Vagina (tissue), 2 donors: Measurements from ENCODE around the gene ARHGAP6. TPM values are rescaled to one million over a fixed set of nuclear protein-coding genes. Genes with fewer than 3 reads are reported as not detected.
A peak's percentile ranks its signal among the peaks of the same experiment; 100 is the strongest.

Experiments used
- DNase-seq, 2 donors: peaks; one replicate each; pipeline ENCODE4 v3.0.0-alpha.2; 2017; ENCODE audit errors: extremely low spot score in 2 of 2
- H3K27ac ChIP-seq: fragments of 200-600 bp; sonication (generic); one replicate; pipeline ENCODE4 v1.5.1; 2019
- H3K27me3 ChIP-seq: fragments of 200-600 bp; sonication (generic); one replicate; pipeline ENCODE4 v1.5.1; 2019
- H3K36me3 ChIP-seq, 2 donors: fragments of 200-600 bp; sonication (generic); one replicate each; pipeline ENCODE4 v1.5.1; 2017 to 2019
- H3K4me1 ChIP-seq: fragments of 200-600 bp; sonication (generic); one replicate; pipeline ENCODE4 v1.5.1; 2019
- H3K4me3 ChIP-seq, 2 donors: fragments of 200-600 bp; sonication (generic); 1 replicate in 1 of 2; 2 replicates in 1 of 2; pipeline ENCODE4 v1.5.1; 2016 to 2019
- H3K9me3 ChIP-seq: fragments of 200-600 bp; sonication (generic); one replicate; pipeline ENCODE4 v1.5.1; 2019
- POLR2A ChIP-seq, 2 donors: fragments of 450-650 bp; IDR thresholded peaks; one replicate each; pipeline ENCODE4 v1.6.1; 2017; ENCODE audit warnings: antibody characterized with exemption in 2 of 2, mild to moderate bottlenecking in 2 of 2, moderate library complexity in 2 of 2
- POLR2AphosphoS5 ChIP-seq, 2 donors: sonication (generic); formaldehyde crosslinking; IDR thresholded peaks; one replicate each; pipeline ENCODE4 v1.9.0; 2017; ENCODE audit warnings: antibody characterized with exemption in 2 of 2, mild to moderate bottlenecking in 2 of 2, low read depth in 1 of 2; ENCODE audit not compliant: insufficient read depth in 1 of 2
- intact Hi-C: fragments of 100-400 bp; cut with DNase I; formaldehyde crosslinking; loops from one replicate; pipeline ENCODE4 v1.15.1; 2023
- total RNA-seq: library from RNA; depleted of rRNA; stranded (reverse); fragments of >200 nt; gene quantifications from one replicate; pipeline ENCODE4 v1.2.3, GENCODE V29; 2016
- TF ChIP-seq, protein P1 (sequence below), 3 experiments: fragments of 450-650 bp in 2 of 3; fragments of 200-600 bp in 1 of 3; sonication (generic) in 1 of 3; IDR thresholded peaks; one replicate each; pipeline ENCODE4 v1.5.1; 2017 to 2019; ENCODE audit warnings: antibody characterized with exemption in 3 of 3, mild to moderate bottlenecking in 2 of 3, moderate library complexity in 2 of 3

The ARHGAP6 gene
- total RNA-seq, 1 donor from 2014 or later, result 15.7 TPM

GRCh38 chrX:11266573-11267003 is 399.1 kb downstream of the ARHGAP6 start:
- Histone ChIP-seq H3K27ac (peak overlapping the region; percentile 24), H3K27me3 (no peaks in the 10 kb centered on the region), H3K4me1 (no peaks in the 10 kb centered on the region), H3K36me3 (no peaks in the 10 kb centered on the region), H3K9me3 (no peaks in the 10 kb centered on the region), H3K4me3 (no peak overlapping the region)
- DNase-seq, result no peak
- intact Hi-C loops, result no loop called here
- TF ChIP-seq, protein P1, sequence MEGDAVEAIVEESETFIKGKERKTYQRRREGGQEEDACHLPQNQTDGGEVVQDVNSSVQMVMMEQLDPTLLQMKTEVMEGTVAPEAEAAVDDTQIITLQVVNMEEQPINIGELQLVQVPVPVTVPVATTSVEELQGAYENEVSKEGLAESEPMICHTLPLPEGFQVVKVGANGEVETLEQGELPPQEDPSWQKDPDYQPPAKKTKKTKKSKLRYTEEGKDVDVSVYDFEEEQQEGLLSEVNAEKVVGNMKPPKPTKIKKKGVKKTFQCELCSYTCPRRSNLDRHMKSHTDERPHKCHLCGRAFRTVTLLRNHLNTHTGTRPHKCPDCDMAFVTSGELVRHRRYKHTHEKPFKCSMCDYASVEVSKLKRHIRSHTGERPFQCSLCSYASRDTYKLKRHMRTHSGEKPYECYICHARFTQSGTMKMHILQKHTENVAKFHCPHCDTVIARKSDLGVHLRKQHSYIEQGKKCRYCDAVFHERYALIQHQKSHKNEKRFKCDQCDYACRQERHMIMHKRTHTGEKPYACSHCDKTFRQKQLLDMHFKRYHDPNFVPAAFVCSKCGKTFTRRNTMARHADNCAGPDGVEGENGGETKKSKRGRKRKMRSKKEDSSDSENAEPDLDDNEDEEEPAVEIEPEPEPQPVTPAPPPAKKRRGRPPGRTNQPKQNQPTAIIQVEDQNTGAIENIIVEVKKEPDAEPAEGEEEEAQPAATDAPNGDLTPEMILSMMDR (IDR thresholded peaks at IDR 0.05), result no peak
- TF ChIP-seq POLR2AphosphoS5 (IDR thresholded peaks at IDR 0.05; ENCODE audit: insufficient read depth in 1 of 2, low read depth in 1 of 2) (no peak), POLR2A (IDR thresholded peaks at IDR 0.05) (no peak)

DNA sequence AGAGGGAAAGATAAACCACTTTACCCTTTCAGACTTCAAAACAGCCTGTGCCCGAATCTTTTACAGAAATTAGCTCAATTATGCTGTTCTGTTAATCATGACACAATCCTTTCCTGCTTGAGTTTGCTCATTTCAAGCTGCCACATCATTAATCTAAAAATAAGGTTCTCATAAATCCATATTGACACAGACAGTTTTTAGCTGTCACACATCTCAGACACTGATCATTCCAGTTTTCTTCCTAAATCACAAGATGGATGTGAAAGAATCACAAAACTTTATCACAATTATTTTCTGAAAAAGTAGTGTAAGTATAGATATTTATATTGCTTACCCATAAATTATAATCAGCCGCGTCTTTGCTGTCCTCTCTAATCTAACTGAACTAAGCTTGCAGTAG is 400.4 kb downstream of the ARHGAP6 start:
- no peak for DNase-seq
- Histone ChIP-seq H3K4me3 (no peak overlapping the region), H3K4me1 (no peaks in the 10 kb centered on the region), H3K36me3 (no peaks in the 10 kb centered on the region), H3K9me3 (no peaks in the 10 kb centered on the region), H3K27ac (peak overlapping the region; percentile 30), H3K27me3 (no peaks in the 10 kb centered on the region)
- TF ChIP-seq, protein P1 (IDR thresholded peaks at IDR 0.05), result no peak
- TF ChIP-seq POLR2AphosphoS5 (IDR thresholded peaks at IDR 0.05; ENCODE audit: insufficient read depth in 1 of 2, low read depth in 1 of 2) (no peak), POLR2A (IDR thresholded peaks at IDR 0.05) (no peak)
- intact Hi-C loops, result no loop called here

GRCh38 chrX:11264925-11265324 is 400.8 kb downstream of the ARHGAP6 start:
- intact Hi-C loops, result no loop called here
- H3K4me1 ChIP-seq, result no peaks in the 10 kb centered on the region
- H3K9me3 ChIP-seq, result no peaks in the 10 kb centered on the region
- no peaks in the 10 kb centered on the region for H3K27me3 ChIP-seq
- no peak overlapping the region for H3K4me3 ChIP-seq
- TF ChIP-seq, protein P1 (IDR thresholded peaks at IDR 0.05), result no peak
- TF ChIP-seq POLR2AphosphoS5 (IDR thresholded peaks at IDR 0.05; ENCODE audit: insufficient read depth in 1 of 2, low read depth in 1 of 2) (no peak), POLR2A (IDR thresholded peaks at IDR 0.05) (no peak)
- no peaks in the 10 kb centered on the region for H3K36me3 ChIP-seq
- no peak for DNase-seq
- H3K27ac ChIP-seq, result peak overlapping the region; percentile 30

DNA sequence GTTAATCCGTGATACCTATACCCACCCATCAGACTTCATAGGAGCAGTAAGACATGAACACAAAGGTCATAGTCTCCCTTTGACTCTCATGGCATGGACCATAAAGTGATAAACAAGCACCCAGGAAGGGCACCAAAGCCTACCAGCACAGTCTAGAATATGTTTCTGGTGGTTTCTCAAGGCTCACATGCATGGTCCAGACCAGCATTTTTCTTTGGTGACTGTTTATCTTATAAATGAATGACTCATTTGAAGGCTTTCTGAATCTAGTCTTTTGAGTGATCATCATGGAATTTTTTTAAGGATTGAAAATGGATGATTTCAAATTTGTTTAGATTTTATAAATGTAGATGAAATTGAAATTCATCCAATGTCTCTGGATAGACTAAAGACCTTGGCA is 404.5 kb downstream of the ARHGAP6 start:
- Histone ChIP-seq H3K4me3 (no peak overlapping the region), H3K9me3 (no peaks in the 10 kb centered on the region), H3K27ac (peak overlapping the region; percentile 58), H3K4me1 (no peaks in the 10 kb centered on the region), H3K27me3 (no peaks in the 10 kb centered on the region), H3K36me3 (no peaks in the 10 kb centered on the region)
- DNase-seq, result no peak
- intact Hi-C loops, result no loop called here
- TF ChIP-seq POLR2A (IDR thresholded peaks at IDR 0.05) (no peak), POLR2AphosphoS5 (IDR thresholded peaks at IDR 0.05; ENCODE audit: insufficient read depth in 1 of 2, low read depth in 1 of 2) (no peak)
- TF ChIP-seq, protein P1 (IDR thresholded peaks at IDR 0.05), result no peak

DNA sequence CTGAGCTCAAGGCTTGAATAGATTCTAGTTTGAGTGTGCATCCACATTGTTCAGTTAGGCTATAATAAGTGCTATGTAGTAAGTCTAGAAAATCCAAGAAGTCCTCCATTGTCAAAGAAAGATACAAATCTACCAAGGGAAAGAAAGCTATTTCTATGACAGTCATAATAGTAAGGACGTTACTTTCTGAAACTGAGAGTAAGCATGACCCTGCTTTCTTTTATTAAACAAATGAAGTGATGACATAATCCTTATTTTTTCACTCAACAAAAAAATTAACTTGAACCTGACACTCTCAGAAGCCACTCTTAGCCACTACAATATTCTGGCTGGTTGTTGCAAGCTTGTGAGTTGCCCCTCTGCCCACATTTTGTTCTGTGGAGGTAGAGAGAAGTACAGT is 406.3 kb downstream of the ARHGAP6 start:
- no peak for DNase-seq
- no peaks in the 10 kb centered on the region for H3K9me3 ChIP-seq
- TF ChIP-seq POLR2A (IDR thresholded peaks at IDR 0.05) (no peak), POLR2AphosphoS5 (IDR thresholded peaks at IDR 0.05; ENCODE audit: insufficient read depth in 1 of 2, low read depth in 1 of 2) (no peak)
- TF ChIP-seq, protein P1 (IDR thresholded peaks at IDR 0.05), result no peak
- no peaks in the 10 kb centered on the region for H3K27me3 ChIP-seq
- no peaks in the 10 kb centered on the region for H3K36me3 ChIP-seq
- no peaks in the 10 kb centered on the region for H3K4me1 ChIP-seq
- H3K27ac ChIP-seq, result no peak overlapping the region
- intact Hi-C loops, result no loop called here
- no peak overlapping the region for H3K4me3 ChIP-seq
